Erythroblast (primary cell): ENCODE data around the gene RAB6B.

ENCODE experiments used
- GATA1 ChIP-seq: IDR thresholded peaks from 2 replicates; pipeline ENCODE4 v1.6.1; 2011; ENCODE audit warnings: low read depth, mild to moderate bottlenecking, control low read depth, low read length, moderate library complexity
- POLR2A ChIP-seq: IDR thresholded peaks from 2 replicates; pipeline ENCODE4 v1.6.1; 2011; ENCODE audit warnings: mild to moderate bottlenecking, low read length

DNA sequence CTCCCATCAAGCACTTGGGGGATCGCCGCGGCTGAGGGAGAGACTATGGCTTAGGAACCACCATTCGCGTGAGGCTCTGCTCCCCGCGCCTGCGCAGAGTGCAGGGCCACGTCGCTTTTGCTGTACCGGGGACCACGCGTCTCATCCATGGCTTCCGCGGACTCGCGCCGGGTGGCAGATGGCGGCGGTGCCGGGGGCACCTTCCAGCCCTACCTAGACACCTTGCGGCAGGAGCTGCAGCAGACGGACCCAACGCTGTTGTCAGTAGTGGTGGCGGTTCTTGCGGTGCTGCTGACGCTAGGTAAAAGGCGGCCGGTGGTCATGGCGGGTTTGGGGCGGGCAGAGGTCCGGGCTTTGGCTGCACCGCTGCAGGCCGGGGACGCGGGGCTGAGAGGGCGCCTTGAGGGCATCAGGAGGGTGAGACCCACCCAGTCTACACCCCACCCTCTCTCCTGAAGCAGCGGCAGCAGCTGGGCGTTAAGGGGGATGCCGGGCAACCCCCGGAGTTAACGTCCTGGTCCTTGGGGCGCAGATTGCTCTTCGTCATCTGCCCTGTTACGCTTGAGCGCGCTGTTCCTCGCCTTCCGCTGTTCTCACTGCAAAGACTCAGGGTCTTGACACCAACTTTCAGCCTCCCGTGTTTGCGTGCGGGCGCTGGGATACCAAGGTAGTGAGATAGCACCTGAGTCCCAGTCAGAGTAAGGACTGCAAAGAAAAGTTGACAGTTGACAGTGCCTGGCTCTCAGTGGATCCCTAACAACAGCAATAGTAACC is 89.8 kb downstream of the RAB6B start, which contains the start of gene SRPRB:
- TF ChIP-seq POLR2A (peak; percentile 77), GATA1 (no peak)
